Caco-2 (cell line): ENCODE results near the gene MADD. TPM values are rescaled to one million over a fixed set of nuclear protein-coding genes. Genes with fewer than 3 reads are reported as not detected.
A peak's percentile ranks its signal among the peaks of the same experiment; 100 is the strongest.

Source experiments
- BruUV-seq: library from RNA; stranded (reverse); fragments of 400-500 nt; replicated peaks from 2 replicates; lab custom pipeline; 2021; lab: Mats Ljungman, UMichigan
- CTCF ChIA-PET: fragments of 300-600 bp; sonication (Branson Sonifier 250); formaldehyde crosslinking; loops from one replicate; lab custom pipeline; 2022; ENCODE audit warnings: antibody characterized with exemption; lab: Charles Lee
- POLR2A ChIA-PET: fragments of 300-600 bp; sonication (Branson Sonifier 250); formaldehyde crosslinking; loops from one replicate; lab custom pipeline; 2022; ENCODE audit warnings: antibody characterized with exemption; lab: Charles Lee
- DNase-seq, 2 experiments: peaks; one replicate each; pipeline versions ENCODE4 v3.0.0 to v3.0.0-alpha.2; 2020 to 2022
- H3K27me3 ChIP-seq: replicated peaks from 2 replicates; pipeline ENCODE4 v1.6.0; 2011; ENCODE audit warnings: low read length; ENCODE audit not compliant: control insufficient read depth, insufficient read depth
- H3K36me3 ChIP-seq: 2 replicates; pipeline ENCODE4 v1.5.1; 2011; ENCODE audit warnings: low read length; ENCODE audit not compliant: control insufficient read depth, insufficient read depth
- H3K4me1 ChIP-seq: fragments of 250-450 bp; sonication (Bioruptor Pico); 2 replicates; pipeline ENCODE4 v1.5.1; 2020; ENCODE audit warnings: mild to moderate bottlenecking
- H3K4me3 ChIP-seq: 2 replicates; pipeline ENCODE4 v1.5.1; 2011; ENCODE audit warnings: low read depth, mild to moderate bottlenecking, control low read depth, low read length
- H3K9me3 ChIP-seq: fragments of 250-450 bp; sonication (Bioruptor Pico); 2 replicates; pipeline ENCODE4 v1.5.1; 2020; ENCODE audit warnings: mild to moderate bottlenecking, moderate library complexity
- H3K27ac Mint-ChIP-seq: one replicate; pipeline ENCODE4 v1.8.0; 2022; ENCODE audit warnings: mixed read lengths; ENCODE audit not compliant: unreplicated experiment
- H3K27me3 Mint-ChIP-seq: one replicate; pipeline ENCODE4 v1.8.0; 2022; ENCODE audit warnings: mixed read lengths; ENCODE audit not compliant: insufficient read depth, unreplicated experiment
- H3K36me3 Mint-ChIP-seq: one replicate; pipeline ENCODE4 v1.8.0; 2022; ENCODE audit warnings: mild to moderate bottlenecking, mixed read lengths; ENCODE audit not compliant: insufficient read depth, unreplicated experiment
- H3K4me1 Mint-ChIP-seq: one replicate; pipeline ENCODE4 v1.8.0; 2022; ENCODE audit warnings: low read depth, mixed read lengths; ENCODE audit not compliant: unreplicated experiment
- H3K4me3 Mint-ChIP-seq: one replicate; pipeline ENCODE4 v1.8.0; 2022; ENCODE audit warnings: mild to moderate bottlenecking, moderate library complexity, mixed read lengths; ENCODE audit not compliant: unreplicated experiment
- H3K9me3 Mint-ChIP-seq: one replicate; pipeline ENCODE4 v1.8.0; 2022; ENCODE audit warnings: mixed read lengths; ENCODE audit not compliant: unreplicated experiment
- intact Hi-C: fragments of 100-400 bp; cut with micrococcal nuclease; formaldehyde crosslinking; loops from one replicate; pipeline ENCODE4 v1.10.0; 2022; ENCODE audit not compliant: unreplicated experiment
- total RNA-seq: library from RNA; stranded (reverse); gene quantifications from 2 replicates; pipeline ENCODE4 v1.2.3, GENCODE V29; 2022
- TF ChIP-seq, protein P1 (sequence below), 2 experiments: fragments of 200-600 bp in 1 of 2; IDR thresholded peaks; 1 replicate in 1 of 2; 2 replicates in 1 of 2; pipeline versions ENCODE4 v1.5.1 to v1.8.0; 2011 to 2022; ENCODE audit warnings: antibody characterized with exemption in 1 of 2, control low read depth in 1 of 2, inconsistent platforms in 1 of 2, low read depth in 1 of 2, low read length in 1 of 2, mild to moderate bottlenecking in 1 of 2, moderate library complexity in 1 of 2; ENCODE audit not compliant: insufficient read depth in 1 of 2, severe bottlenecking in 1 of 2, unreplicated experiment in 1 of 2

MADD gene
- total RNA-seq, 1 experiment from 2014 or later, result 63.8 TPM

DNA sequence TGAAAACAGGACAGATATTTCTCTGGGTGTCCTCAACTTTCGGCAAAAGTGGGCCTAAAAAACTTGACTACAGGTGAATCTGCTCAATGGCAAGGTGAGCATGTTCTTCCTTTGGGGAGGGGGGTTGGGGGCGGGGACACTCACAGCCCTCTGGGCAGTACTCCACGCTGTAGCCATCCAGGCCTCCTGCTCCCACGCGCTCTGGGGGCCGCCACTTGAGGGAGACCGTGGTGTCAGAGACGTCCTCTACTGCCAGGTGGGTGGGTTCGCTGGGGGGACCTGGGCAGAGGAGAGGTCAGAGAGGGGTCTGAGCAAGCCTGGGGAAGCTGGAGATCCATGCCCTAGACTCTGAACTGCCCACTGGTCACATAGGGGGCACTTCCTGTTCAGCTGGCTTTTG, 65.8 kb downstream of the MADD start:
- intact Hi-C loops, result no loop called here
- no TSS peak for BruUV-seq

DNA sequence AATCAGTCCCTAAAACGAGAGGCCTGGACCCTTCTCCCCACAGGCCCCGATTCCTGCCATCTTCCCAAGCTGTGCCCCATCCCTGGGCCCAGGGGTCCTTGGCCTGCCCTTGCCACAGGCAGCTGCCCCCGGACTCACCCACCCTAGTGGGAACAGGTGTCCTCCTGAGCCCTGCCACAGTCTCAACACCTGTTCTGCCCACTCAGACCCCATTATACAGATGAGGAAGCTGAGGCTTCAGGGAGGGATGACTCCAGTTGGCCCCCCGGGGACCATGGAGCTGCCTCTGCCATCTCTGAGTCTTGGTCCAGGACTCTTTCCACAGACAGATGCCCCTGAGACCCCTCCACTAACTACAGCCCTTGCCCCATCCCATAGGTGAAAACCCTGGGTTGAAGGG, 66.7 kb downstream of the MADD start:
- intact Hi-C loops, result no loop called here
- H3K4me1 Mint-ChIP-seq, result peaks cover 10% of the 10 kb centered on the region
- BruUV-seq, result no TSS peak
- Histone ChIP-seq H3K9me3 (no peaks in the 10 kb centered on the region), H3K4me1 (peaks cover 6% of the 10 kb centered on the region; the same call in 1 of the 2 replicates), H3K4me3 (no peak overlapping the region), H3K27me3 (no peaks in the 10 kb centered on the region), H3K36me3 (no peaks in the 10 kb centered on the region)
- no peak for DNase-seq
- TF ChIP-seq, protein P1, sequence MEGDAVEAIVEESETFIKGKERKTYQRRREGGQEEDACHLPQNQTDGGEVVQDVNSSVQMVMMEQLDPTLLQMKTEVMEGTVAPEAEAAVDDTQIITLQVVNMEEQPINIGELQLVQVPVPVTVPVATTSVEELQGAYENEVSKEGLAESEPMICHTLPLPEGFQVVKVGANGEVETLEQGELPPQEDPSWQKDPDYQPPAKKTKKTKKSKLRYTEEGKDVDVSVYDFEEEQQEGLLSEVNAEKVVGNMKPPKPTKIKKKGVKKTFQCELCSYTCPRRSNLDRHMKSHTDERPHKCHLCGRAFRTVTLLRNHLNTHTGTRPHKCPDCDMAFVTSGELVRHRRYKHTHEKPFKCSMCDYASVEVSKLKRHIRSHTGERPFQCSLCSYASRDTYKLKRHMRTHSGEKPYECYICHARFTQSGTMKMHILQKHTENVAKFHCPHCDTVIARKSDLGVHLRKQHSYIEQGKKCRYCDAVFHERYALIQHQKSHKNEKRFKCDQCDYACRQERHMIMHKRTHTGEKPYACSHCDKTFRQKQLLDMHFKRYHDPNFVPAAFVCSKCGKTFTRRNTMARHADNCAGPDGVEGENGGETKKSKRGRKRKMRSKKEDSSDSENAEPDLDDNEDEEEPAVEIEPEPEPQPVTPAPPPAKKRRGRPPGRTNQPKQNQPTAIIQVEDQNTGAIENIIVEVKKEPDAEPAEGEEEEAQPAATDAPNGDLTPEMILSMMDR (IDR thresholded peaks at IDR 0.05; ENCODE audit: insufficient read depth in 1 of 2, low read depth in 1 of 2, low read length in 1 of 2, severe bottlenecking in 1 of 2, unreplicated experiment in 1 of 2), result no peak
- no peaks in the 10 kb centered on the region for H3K9me3 Mint-ChIP-seq
- H3K36me3 Mint-ChIP-seq, result no peaks in the 10 kb centered on the region
- no peaks in the 10 kb centered on the region for H3K27me3 Mint-ChIP-seq
- no peak overlapping the region for H3K27ac Mint-ChIP-seq
- POLR2A ChIA-PET, result no interaction called here
- H3K4me3 Mint-ChIP-seq, result no peak overlapping the region
- CTCF ChIA-PET, result no interaction called here

More for the DNA sequence above, 65.8 kb downstream of the MADD start:
- Histone ChIP-seq H3K4me1 (peaks cover 6% of the 10 kb centered on the region; the same call in 1 of the 2 replicates), H3K36me3 (no peaks in the 10 kb centered on the region), H3K9me3 (no peaks in the 10 kb centered on the region), H3K27me3 (no peaks in the 10 kb centered on the region), H3K4me3 (no peak overlapping the region)
- ChIA-PET CTCF (no interaction called here), POLR2A (no interaction called here)
- Mint-ChIP-seq H3K27ac (no peak overlapping the region), H3K27me3 (no peaks in the 10 kb centered on the region), H3K4me3 (no peak overlapping the region), H3K36me3 (no peaks in the 10 kb centered on the region), H3K4me1 (peaks cover 10% of the 10 kb centered on the region), H3K9me3 (no peaks in the 10 kb centered on the region)
- TF ChIP-seq, protein P1 (IDR thresholded peaks at IDR 0.05; ENCODE audit: insufficient read depth in 1 of 2, low read depth in 1 of 2, low read length in 1 of 2, severe bottlenecking in 1 of 2, unreplicated experiment in 1 of 2), result no peak
- no peak for DNase-seq

DNA sequence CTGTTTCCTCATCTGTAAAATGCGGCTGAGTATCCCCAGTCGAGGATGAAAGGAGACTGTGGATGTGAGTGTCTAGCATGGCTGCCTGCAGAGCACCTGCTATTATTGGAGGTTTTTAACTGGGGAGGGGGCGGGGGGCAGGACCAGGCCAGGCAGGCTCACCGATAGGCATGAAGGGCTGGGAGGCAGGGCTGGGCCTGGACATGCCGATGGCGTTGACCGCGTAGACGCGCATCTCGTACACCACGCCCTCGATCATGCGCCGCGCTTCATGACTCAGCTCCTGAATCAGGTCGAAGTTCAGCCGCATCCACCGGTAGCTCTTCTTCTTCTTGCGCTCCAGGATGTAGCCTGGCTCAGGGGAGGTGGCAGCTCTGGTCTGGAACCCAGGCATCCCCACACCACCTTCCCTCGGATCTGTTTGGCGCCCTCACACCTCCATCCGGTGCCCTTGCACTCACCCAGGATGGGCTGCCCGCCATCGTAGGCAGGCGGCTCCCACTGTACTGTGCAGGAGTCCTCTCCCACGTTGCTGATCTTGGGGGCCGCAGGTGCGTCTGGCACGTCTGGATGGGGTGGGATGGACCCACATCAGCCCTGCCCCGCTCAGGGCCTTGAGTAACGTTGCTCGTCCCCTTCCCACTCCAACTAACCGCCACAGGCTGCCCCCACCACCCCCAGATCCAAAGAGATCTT, 67.4 kb downstream of the MADD start:
- peaks cover 10% of the 10 kb centered on the region for H3K4me1 Mint-ChIP-seq
- H3K36me3 Mint-ChIP-seq, result no peaks in the 10 kb centered on the region
- Histone ChIP-seq H3K9me3 (no peaks in the 10 kb centered on the region), H3K4me3 (no peak overlapping the region), H3K36me3 (no peaks in the 10 kb centered on the region), H3K27me3 (no peaks in the 10 kb centered on the region), H3K4me1 (peaks cover 6% of the 10 kb centered on the region; the same call in 1 of the 2 replicates)
- TF ChIP-seq, protein P1 (IDR thresholded peaks at IDR 0.05; ENCODE audit: insufficient read depth in 1 of 2, low read depth in 1 of 2, low read length in 1 of 2, severe bottlenecking in 1 of 2, unreplicated experiment in 1 of 2), result no peak
- H3K27ac Mint-ChIP-seq, result no peak overlapping the region
- POLR2A ChIA-PET, result no interaction called here
- no peaks in the 10 kb centered on the region for H3K27me3 Mint-ChIP-seq
- peak; percentile 36 to 59 for DNase-seq
- intact Hi-C loops, result no loop called here
- CTCF ChIA-PET, result no interaction called here
- BruUV-seq, result no TSS peak
- H3K4me3 Mint-ChIP-seq, result no peak overlapping the region
- no peaks in the 10 kb centered on the region for H3K9me3 Mint-ChIP-seq
